Erythroblast (primary cell): ENCODE measurements around the gene CPN2.

ENCODE experiments used
- GATA1 ChIP-seq: IDR thresholded peaks from 2 replicates; pipeline ENCODE4 v1.6.1; 2011; ENCODE audit warnings: low read depth, mild to moderate bottlenecking, control low read depth, low read length, moderate library complexity
- POLR2A ChIP-seq: IDR thresholded peaks from 2 replicates; pipeline ENCODE4 v1.6.1; 2011; ENCODE audit warnings: mild to moderate bottlenecking, low read length

DNA sequence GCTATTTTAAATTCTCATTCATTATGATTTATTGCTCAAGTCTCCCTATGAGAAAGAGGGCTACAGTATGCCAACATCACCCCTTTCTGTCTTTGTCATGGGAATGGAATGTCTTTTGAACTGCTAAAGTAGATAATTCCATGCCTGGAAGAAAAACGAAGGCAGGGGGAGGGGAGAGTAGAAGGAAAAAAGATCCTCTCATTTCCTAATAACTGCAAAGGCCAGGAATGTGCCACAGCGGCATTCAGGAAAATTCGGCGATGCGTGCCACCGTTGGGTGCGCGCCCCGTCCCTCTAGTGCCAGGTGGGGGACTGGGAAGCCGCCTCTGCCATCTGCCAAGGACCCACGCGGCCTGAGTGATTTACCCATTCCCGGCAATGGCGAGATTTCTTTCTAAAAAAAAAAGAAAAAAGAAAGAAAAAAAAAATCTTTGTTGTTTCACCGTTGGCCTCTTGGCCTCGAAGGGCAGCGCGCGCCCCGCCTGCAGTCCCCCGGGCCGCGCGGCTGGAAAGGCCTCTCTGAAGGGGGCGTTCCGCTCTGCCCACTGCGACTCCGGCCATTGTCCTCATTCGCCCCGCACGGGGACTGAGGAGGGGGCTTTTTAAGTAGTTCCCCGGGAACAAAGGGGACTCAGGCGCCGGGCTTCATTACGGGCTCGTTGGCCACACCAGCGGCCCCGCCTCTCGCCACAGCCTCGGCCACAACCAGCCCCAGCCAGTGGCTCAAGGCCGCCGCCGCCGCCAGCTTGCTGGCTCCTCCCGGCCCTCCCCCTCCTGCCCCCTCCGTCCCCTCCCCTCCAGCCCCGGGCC is 54.5 kb downstream of the CPN2 start:
- TF ChIP-seq POLR2A: no peak
- TF ChIP-seq GATA1: no peak
